HepG2 (cell line): ENCODE data around the gene GFRA3. TPM values are rescaled to one million over a fixed set of nuclear protein-coding genes. Genes with fewer than 3 reads are reported as not detected.
A peak's percentile ranks its signal among the peaks of the same experiment; 100 is the strongest.

Experiments used
- AHR ChIP-seq: IDR thresholded peaks from 2 replicates; pipeline ENCODE4 v1.6.1; 2018; ENCODE audit warnings: missing genetic modification reagents, missing compliant biosample characterization
- CREM ChIP-seq, 2 experiments: sonication (generic) in 1 of 2; formaldehyde crosslinking in 1 of 2; IDR thresholded peaks; 2 replicates each; pipeline versions ENCODE4 v1.4.0 to v1.6.1; 2016 to 2020; ENCODE audit warnings: antibody characterized with exemption in 1 of 2, mild to moderate bottlenecking in 1 of 2, missing genetic modification reagents in 1 of 2
- E2F5 ChIP-seq: sonication (generic); formaldehyde crosslinking; conservative IDR thresholded peaks from 2 replicates; pipeline ENCODE4 v1.4.0; 2020; ENCODE audit warnings: missing genetic modification reagents
- FOXP4 ChIP-seq: sonication (generic); formaldehyde crosslinking; IDR thresholded peaks from 2 replicates; pipeline ENCODE4 v1.4.0; 2020; ENCODE audit warnings: missing genetic modification reagents
- GLI4 ChIP-seq: sonication (generic); formaldehyde crosslinking; IDR thresholded peaks from 2 replicates; pipeline ENCODE4 v1.5.1; 2020; ENCODE audit warnings: missing genetic modification reagents, mild to moderate bottlenecking, moderate library complexity, borderline replicate concordance
- JUNB ChIP-seq: sonication (generic); formaldehyde crosslinking; IDR thresholded peaks from 2 replicates; pipeline ENCODE4 v1.8.0; 2022; ENCODE audit warnings: missing genetic modification reagents, mild to moderate bottlenecking, borderline replicate concordance
- MBD4 ChIP-seq: IDR thresholded peaks from 2 replicates; pipeline ENCODE4 v1.6.1; 2012; ENCODE audit warnings: low read length, inconsistent platforms, borderline replicate concordance
- MBNL3 ChIP-seq: fragments of 250-450 bp; sonication (Bioruptor Pico); conservative IDR thresholded peaks from 2 replicates; pipeline ENCODE4 v1.8.0; 2022; ENCODE audit warnings: mild to moderate bottlenecking, inconsistent platforms
- NFRKB ChIP-seq: fragments of 450-650 bp; IDR thresholded peaks from 2 replicates; pipeline ENCODE4 v1.6.1; 2017
- PAX8 ChIP-seq: sonication (generic); formaldehyde crosslinking; IDR thresholded peaks from 2 replicates; pipeline ENCODE4 v1.8.0; 2022; ENCODE audit warnings: mild to moderate bottlenecking, missing genetic modification reagents, borderline replicate concordance
- PLSCR1 ChIP-seq: sonication (generic); formaldehyde crosslinking; IDR thresholded peaks from 2 replicates; pipeline ENCODE4 v1.5.0; 2020; ENCODE audit warnings: missing genetic modification reagents, mild to moderate bottlenecking, borderline replicate concordance
- SALL1 ChIP-seq: sonication (generic); formaldehyde crosslinking; IDR thresholded peaks from 2 replicates; pipeline ENCODE4 v1.8.0; 2022; ENCODE audit warnings: mild to moderate bottlenecking, missing genetic modification reagents
- ZBED4 ChIP-seq: sonication (generic); formaldehyde crosslinking; IDR thresholded peaks from 2 replicates; pipeline ENCODE4 v1.4.0; 2020; ENCODE audit warnings: missing genetic modification reagents, borderline replicate concordance
- ZNF367 ChIP-seq: sonication (generic); formaldehyde crosslinking; IDR thresholded peaks from 2 replicates; pipeline ENCODE4 v1.4.0; 2020; ENCODE audit warnings: missing genetic modification reagents, borderline replicate concordance
- ZNF44 ChIP-seq: sonication (generic); formaldehyde crosslinking; IDR thresholded peaks from 2 replicates; pipeline ENCODE4 v1.5.1; 2020; ENCODE audit warnings: mild to moderate bottlenecking, missing genetic modification reagents
- ZNF781 ChIP-seq: sonication (generic); formaldehyde crosslinking; IDR thresholded peaks from 2 replicates; pipeline ENCODE4 v1.5.1; 2020; ENCODE audit warnings: borderline replicate concordance, mild to moderate bottlenecking, missing genetic modification reagents; ENCODE audit errors: not compliant biosample characterization
- ZNF800 ChIP-seq: sonication (generic); formaldehyde crosslinking; IDR thresholded peaks from 2 replicates; pipeline ENCODE4 v1.4.0; 2020; ENCODE audit warnings: missing genetic modification reagents
- ZNF850 ChIP-seq: sonication (generic); formaldehyde crosslinking; conservative IDR thresholded peaks from 2 replicates; pipeline ENCODE4 v1.9.0; 2021; ENCODE audit warnings: mild to moderate bottlenecking, missing genetic modification reagents
- polyA plus RNA-seq, 8 experiments: library from polyadenylated mRNA; depleted of rRNA in 3 of 8; stranded (reverse) in 7 of 8; unstranded in 1 of 8; fragments of >200 nt; fragmentation: Illumina TruSeq in 4 of 8; extraction: Trizol in 4 of 8; gene quantifications; 2 replicates each; pipeline versions ENCODE4 v1.2.1 to v1.2.3, GENCODE V29; 2011 to 2016; ENCODE audit warnings: low read depth in 4 of 8, missing spikeins in 1 of 8, mixed read lengths in 1 of 8; ENCODE audit not compliant: insufficient read depth in 1 of 8
- total RNA-seq, 5 experiments: library from RNA; depleted of rRNA; stranded (reverse); fragments of >200 nt; fragmentation: Illumina TruSeq; extraction: Trizol; gene quantifications; 2 replicates each; pipeline ENCODE4 v1.2.3, GENCODE V29; 2016; ENCODE audit warnings: low read depth in 1 of 5

The GFRA3 gene
- total and polyA plus RNA-seq, 2 of the 13 experiments (the other 11 are each of a cell fraction or from before 2014, with no cell fraction given): 0.27 to 0.30 TPM

GRCh38 chr5:138213161-138214029, 61.0 kb downstream of the GFRA3 start, which contains the start of gene CDC23 (continued):
- no peak for TF ChIP-seq ZNF367
- TF ChIP-seq NFRKB: no peak
- no peak; the same call in 1 of the 2 replicates for TF ChIP-seq PAX8 (CRISPR knock-in tag)
- TF ChIP-seq ZNF44 (CRISPR knock-in tag): 0 out of 2 replicates have a peak, but pooled peaks have one; percentile 81
- TF ChIP-seq GLI4 (CRISPR knock-in tag): 0 out of 2 replicates have a peak, but pooled peaks have one; percentile 33
- no peak for TF ChIP-seq PLSCR1 (CRISPR knock-in tag)
- TF ChIP-seq ZNF800 (CRISPR knock-in tag): peak; percentile 37; the same call in 1 of the 2 replicates
- TF ChIP-seq MBNL3 (CRISPR knock-in tag): no peak
- TF ChIP-seq ZNF850 (CRISPR knock-in tag): no peak
- peak; percentile 96 for TF ChIP-seq CREM (IDR thresholded peaks at IDR 0.05)
- no peak for TF ChIP-seq CREM (CRISPR knock-in tag; IDR thresholded peaks at IDR 0.05)
- no peak for TF ChIP-seq ZBED4 (CRISPR knock-in tag)
- peak; percentile 64 for TF ChIP-seq ZNF781 (CRISPR knock-in tag)
- peak; percentile 36; the same call in 1 of the 2 replicates for TF ChIP-seq FOXP4 (CRISPR knock-in tag)
- TF ChIP-seq MBD4: no peak
- no peak for TF ChIP-seq AHR (CRISPR knock-in tag)
- TF ChIP-seq E2F5: peak; percentile 92
- no peak for TF ChIP-seq JUNB (CRISPR knock-in tag)
- TF ChIP-seq SALL1 (CRISPR knock-in tag): peak; percentile 64; the same call in 1 of the 2 replicates
